Loucy (cell line): ENCODE results near the gene PHF5A.

Experiments used
- H2AFZ ChIP-seq: fragments of 200-600 bp; sonication (generic); 2 replicates; pipeline ENCODE4 v1.6.0; 2016; ENCODE audit warnings: antibody characterized with exemption, mild to moderate bottlenecking, low read length, moderate library complexity
- H3F3A ChIP-seq: fragments of 200-600 bp; 2 replicates; pipeline ENCODE4 v1.6.0; 2016; ENCODE audit warnings: antibody characterized with exemption, low read depth, mild to moderate bottlenecking
- H3K27me3 ChIP-seq: fragments of 200-600 bp; sonication (generic); 2 replicates; pipeline ENCODE4 v1.6.1; 2014; ENCODE audit warnings: low read length, mild to moderate bottlenecking; ENCODE audit not compliant: insufficient read depth, poor library complexity, severe bottlenecking
- H3K36me3 ChIP-seq: fragments of 200-600 bp; sonication (generic); 2 replicates; pipeline ENCODE4 v1.6.1; 2016; ENCODE audit warnings: low read length; ENCODE audit not compliant: insufficient read depth
- H3K4me1 ChIP-seq: fragments of 200-600 bp; sonication (generic); 2 replicates; pipeline ENCODE4 v1.5.1; 2014; ENCODE audit warnings: low read length, mild to moderate bottlenecking; ENCODE audit not compliant: insufficient read depth, poor library complexity, severe bottlenecking
- H3K4me2 ChIP-seq: fragments of 200-600 bp; sonication (generic); 2 replicates; pipeline ENCODE4 v1.6.0; 2014; ENCODE audit warnings: antibody characterized with exemption, low read length, low read depth, mild to moderate bottlenecking; ENCODE audit not compliant: poor library complexity, severe bottlenecking
- H3K4me3 ChIP-seq: fragments of 200-600 bp; sonication (generic); 2 replicates; pipeline ENCODE4 v1.5.1; 2014; ENCODE audit warnings: low read length, mild to moderate bottlenecking, mixed read lengths; ENCODE audit not compliant: poor library complexity, severe bottlenecking
- H3K79me2 ChIP-seq: fragments of 200-600 bp; sonication (generic); 2 replicates; pipeline ENCODE4 v1.6.1; 2014; ENCODE audit warnings: low read length; ENCODE audit not compliant: insufficient read depth
- H3K9ac ChIP-seq: fragments of 200-600 bp; sonication (generic); 2 replicates; pipeline ENCODE4 v1.6.0; 2014; ENCODE audit warnings: mild to moderate bottlenecking, low read depth, low read length, moderate library complexity; ENCODE audit not compliant: poor library complexity, severe bottlenecking
- H3K9me2 ChIP-seq: fragments of 200-600 bp; sonication (generic); replicated peaks from 2 replicates; pipeline ENCODE4 v1.6.1; 2016; ENCODE audit warnings: low read depth, low read length, mixed read lengths
- H3K9me3 ChIP-seq: fragments of 200-600 bp; sonication (generic); 2 replicates; pipeline ENCODE4 v1.6.1; 2014; ENCODE audit warnings: mild to moderate bottlenecking, antibody characterized with exemption, low read length, low read depth; ENCODE audit not compliant: insufficient read depth
- H4K20me1 ChIP-seq: fragments of 200-600 bp; sonication (generic); 2 replicates; pipeline ENCODE4 v1.6.0; 2014; ENCODE audit warnings: antibody characterized with exemption, low read length, mild to moderate bottlenecking; ENCODE audit not compliant: insufficient read depth, poor library complexity, severe bottlenecking
- EZH2phosphoT487 ChIP-seq: fragments of 200-600 bp; IDR thresholded peaks from 2 replicates; pipeline ENCODE4 v1.6.1; 2018; ENCODE audit warnings: antibody characterized with exemption, mild to moderate bottlenecking, moderate library complexity, borderline replicate concordance
- TF ChIP-seq, protein P1 (sequence below): fragments of 200-600 bp; sonication (generic); conservative IDR thresholded peaks from 2 replicates; pipeline ENCODE4 v1.5.1; 2014; ENCODE audit warnings: mild to moderate bottlenecking, antibody characterized with exemption, low read length

Gene PHF5A

GRCh38 chr22:41505511-41506220, 37.2 kb upstream of the PHF5A start:
- Histone ChIP-seq H2AFZ (no peak overlapping the region), H3F3A (no peaks in the 10 kb centered on the region), H4K20me1 (no peaks in the 10 kb centered on the region), H3K9me2 (no peaks in the 10 kb centered on the region), H3K36me3 (peaks cover 54% of the 10 kb centered on the region; the same call in 1 of the 2 replicates), H3K4me1 (no peaks in the 10 kb centered on the region), H3K79me2 (0 out of 2 replicates have a peak, but pooled peaks cover 4% of the 10 kb centered on the region), H3K9ac (no peak overlapping the region), H3K4me3 (no peak overlapping the region), H3K9me3 (no peaks in the 10 kb centered on the region), H3K4me2 (no peak overlapping the region), H3K27me3 (no peaks in the 10 kb centered on the region)
- TF ChIP-seq, protein P1, sequence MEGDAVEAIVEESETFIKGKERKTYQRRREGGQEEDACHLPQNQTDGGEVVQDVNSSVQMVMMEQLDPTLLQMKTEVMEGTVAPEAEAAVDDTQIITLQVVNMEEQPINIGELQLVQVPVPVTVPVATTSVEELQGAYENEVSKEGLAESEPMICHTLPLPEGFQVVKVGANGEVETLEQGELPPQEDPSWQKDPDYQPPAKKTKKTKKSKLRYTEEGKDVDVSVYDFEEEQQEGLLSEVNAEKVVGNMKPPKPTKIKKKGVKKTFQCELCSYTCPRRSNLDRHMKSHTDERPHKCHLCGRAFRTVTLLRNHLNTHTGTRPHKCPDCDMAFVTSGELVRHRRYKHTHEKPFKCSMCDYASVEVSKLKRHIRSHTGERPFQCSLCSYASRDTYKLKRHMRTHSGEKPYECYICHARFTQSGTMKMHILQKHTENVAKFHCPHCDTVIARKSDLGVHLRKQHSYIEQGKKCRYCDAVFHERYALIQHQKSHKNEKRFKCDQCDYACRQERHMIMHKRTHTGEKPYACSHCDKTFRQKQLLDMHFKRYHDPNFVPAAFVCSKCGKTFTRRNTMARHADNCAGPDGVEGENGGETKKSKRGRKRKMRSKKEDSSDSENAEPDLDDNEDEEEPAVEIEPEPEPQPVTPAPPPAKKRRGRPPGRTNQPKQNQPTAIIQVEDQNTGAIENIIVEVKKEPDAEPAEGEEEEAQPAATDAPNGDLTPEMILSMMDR, result no peak
- TF ChIP-seq EZH2phosphoT487, result no peak

GRCh38 chr22:41504816-41505215, 36.3 kb upstream of the PHF5A start:
- TF ChIP-seq, protein P1, result no peak
- TF ChIP-seq EZH2phosphoT487, result no peak
- no peaks in the 10 kb centered on the region for H4K20me1 ChIP-seq
- H3K4me1 ChIP-seq, result no peaks in the 10 kb centered on the region
- no peak overlapping the region for H3K4me3 ChIP-seq
- no peaks in the 10 kb centered on the region for H3K27me3 ChIP-seq
- peaks cover 50% of the 10 kb centered on the region; the same call in 1 of the 2 replicates for H3K36me3 ChIP-seq
- no peak overlapping the region for H2AFZ ChIP-seq
- no peaks in the 10 kb centered on the region for H3F3A ChIP-seq
- 0 out of 2 replicates have a peak, but pooled peaks cover 4% of the 10 kb centered on the region for H3K79me2 ChIP-seq
- H3K9me3 ChIP-seq, result no peaks in the 10 kb centered on the region
- no peaks in the 10 kb centered on the region for H3K9me2 ChIP-seq
- no peak overlapping the region for H3K9ac ChIP-seq
- no peak overlapping the region for H3K4me2 ChIP-seq

DNA sequence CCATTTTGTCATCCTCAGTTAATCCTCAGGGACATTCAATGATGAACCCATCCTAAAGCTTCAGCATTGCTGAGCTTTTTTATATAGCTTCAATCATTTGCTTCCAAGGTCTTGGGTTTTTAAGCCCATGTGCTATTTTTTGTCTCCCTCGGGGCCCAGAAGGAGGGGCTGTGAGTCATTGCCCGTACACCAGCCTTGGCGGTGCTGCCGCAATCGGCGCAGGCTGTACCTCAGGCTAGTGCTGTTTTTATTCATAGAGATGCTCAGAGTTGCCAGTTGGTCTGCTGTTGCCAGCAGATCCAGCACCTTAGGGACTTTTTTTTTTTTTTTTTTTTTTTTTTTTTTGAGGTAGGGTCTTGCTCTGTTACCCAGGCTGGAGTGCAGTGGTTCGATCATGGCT, 35.9 kb upstream of the PHF5A start:
- Histone ChIP-seq H3K9me2 (no peaks in the 10 kb centered on the region), H3K4me3 (no peak overlapping the region), H3K79me2 (0 out of 2 replicates have a peak, but pooled peaks cover 4% of the 10 kb centered on the region), H3K4me1 (no peaks in the 10 kb centered on the region), H3K36me3 (peaks cover 52% of the 10 kb centered on the region; the same call in 1 of the 2 replicates), H2AFZ (no peak overlapping the region), H3K9ac (no peak overlapping the region), H3K4me2 (no peak overlapping the region), H3F3A (no peaks in the 10 kb centered on the region), H4K20me1 (no peaks in the 10 kb centered on the region), H3K27me3 (no peaks in the 10 kb centered on the region), H3K9me3 (no peaks in the 10 kb centered on the region)
- no peak for TF ChIP-seq EZH2phosphoT487
- TF ChIP-seq, protein P1, result no peak
